Psoas muscle (tissue), 8 donors: ENCODE measurements around the gene PRR22. TPM values are rescaled to one million over a fixed set of nuclear protein-coding genes. Genes with fewer than 3 reads are reported as not detected.

Experiments
- ATAC-seq, 4 donors: fragments of 200-7000 bp; cut with Tn5 transposase; one replicate each; pipeline ENCODE4 v1.9.1; 2020; ENCODE audit warnings: moderate library complexity in 3 of 4, mild to moderate bottlenecking in 2 of 4
- DNase-seq, 2 donors: peaks; one replicate each; pipeline ENCODE4 v3.0.0-alpha.2; 2020
- H3K27ac ChIP-seq: fragments of 200-600 bp; one replicate; pipeline ENCODE4 v1.8.0; 2022
- H3K27me3 ChIP-seq, 3 donors: fragments of 200-600 bp in 1 of 3; one replicate each; pipeline versions ENCODE4 v1.6.1 to v1.8.0; 2013 to 2022; ENCODE audit warnings: low read length in 2 of 3, mild to moderate bottlenecking in 2 of 3, moderate library complexity in 1 of 3; ENCODE audit not compliant: insufficient read depth in 3 of 3
- H3K36me3 ChIP-seq, 2 donors: fragments of 200-600 bp in 1 of 2; one replicate each; pipeline versions ENCODE4 v1.6.1 to v1.8.0; 2013 to 2022; ENCODE audit warnings: low read depth in 1 of 2, mild to moderate bottlenecking in 1 of 2, moderate library complexity in 1 of 2; ENCODE audit not compliant: insufficient read depth in 1 of 2
- H3K4me1 ChIP-seq: fragments of 200-600 bp; one replicate; pipeline ENCODE4 v1.8.0; 2022
- H3K4me3 ChIP-seq: fragments of 200-600 bp; one replicate; pipeline ENCODE4 v1.8.0; 2022; ENCODE audit warnings: mild to moderate bottlenecking
- H3K9me3 ChIP-seq: fragments of 200-600 bp; one replicate; pipeline ENCODE4 v1.8.0; 2022
- WGBS, 3 donors: extraction: QIAGEN DNeasy Blood & Tissue Kit; methylation state at CpG; one replicate each; pipeline versions ENCODE4 v1.1.6 to v1.1.7; 2013; 5-methylcytosine and 5-hydroxymethylcytosine counted together
- intact Hi-C, 2 donors: fragments of 100-400 bp; cut with DNase I; formaldehyde crosslinking; loops; one replicate each; pipeline versions ENCODE4 v1.11.0 to v1.14.2; 2022
- long read RNA-seq, 2 donors: library from polyadenylated mRNA; unstranded; transcript quantifications; one replicate each; pipeline ENCODE4 v2.0.0, GENCODE V29; 2021
- polyA plus RNA-seq, 3 donors: library from polyadenylated mRNA; stranded (reverse); fragments of 200-250 nt; gene quantifications; one replicate each; pipeline ENCODE4 v1.2.3, GENCODE V29; 2013
- total RNA-seq, 4 donors: library from RNA; stranded (reverse); fragmentation: NEBNext Ultra II Directional in 2 of 4; extraction: Animal tissue kit (Norgen Biotek cat#: 25700) in 2 of 4; gene quantifications; one replicate each; pipeline versions ENCODE4 v1.2.1 to v1.2.4, GENCODE V29; 2021 to 2023
- TF ChIP-seq, protein P1 (sequence below): fragments of 200-600 bp; IDR thresholded peaks from one replicate; pipeline ENCODE4 v1.8.0; 2022; ENCODE audit warnings: antibody characterized with exemption
- donor health status: healthy with polysubstance abuse.
- donor health status: DM: no; HTN: no; CAD: no; lungs with moderate emphysema.
- donor health status: Bipolar disorder and iron deficiency.
- donor health status: healthy.
- donor health status: DM: yes; HTN: yes; CAD: no.
- donor health status: DM: no; HTN: no; CAD: no.
- donor health status: DM: no; HTN: no; CAD: no.
- donor health status: DM: yes; HTN: yes; CAD: no.

Gene PRR22
- total RNA-seq (1 to 10 TPM in 3 of 4 donors, under 1 TPM in 1; 0.92 to 2.3 (median 1.5) TPM), polyA plus RNA-seq (1 to 10 TPM in 1 of 3 donors, under 1 TPM in 2; 0.57 to 2.7 (median 0.87) TPM)
- long read RNA-seq, donor 1 = 0 reads
- long read RNA-seq, donor 2, partial matches to known transcripts = 0 of 2 reads
- long read RNA-seq, donor 2, other reads (novel, unspliced or antisense) = 0 of 2 reads

DNA sequence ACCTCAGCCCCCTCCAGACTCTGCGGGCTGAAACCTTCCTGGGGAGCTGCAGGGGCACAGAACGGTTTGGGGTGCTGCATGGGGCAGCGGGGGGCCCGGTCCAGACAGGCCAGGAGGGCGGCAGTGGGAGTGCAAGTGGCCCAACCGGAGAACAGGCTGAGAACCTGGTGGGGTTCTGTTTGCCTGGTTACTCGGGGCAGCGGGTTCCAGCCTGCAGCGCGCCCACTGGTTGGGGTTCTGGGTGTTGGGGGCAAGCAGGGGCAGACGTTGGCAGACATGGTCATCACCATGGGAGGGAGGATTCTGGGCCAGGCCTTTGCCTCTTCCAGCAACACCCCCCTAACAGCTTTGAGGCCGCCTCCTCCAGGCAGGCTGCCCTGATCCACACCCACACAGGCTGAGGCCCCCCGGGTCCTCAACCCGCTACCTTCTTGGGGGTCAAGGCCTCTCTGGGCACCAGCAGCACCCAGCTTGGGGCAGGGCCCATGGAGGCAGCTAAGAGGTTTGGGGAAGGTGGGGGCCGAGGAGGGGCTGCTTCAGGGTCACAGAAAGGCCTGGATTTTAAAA, at the start of gene PRR22:
Gene PRR22 (minus strand): TSS at position 166 of the 567 bp plus-strand sequence. CDS start 86 bp downstream, at position 80.
- ATAC-seq (peak in 1 of 4 donors; percentile 15), DNase-seq (no peak)
- WGBS, 3 donors = 88 to 94% (median 88%) methylated on average over 15 of the region's 15 CpGs
- peaks cover under 1% of the 10 kb centered on the region for H3K4me1 ChIP-seq
- H3K4me3 ChIP-seq = no peak within 1 kb of the TSS
- intact Hi-C loops = no loop called here
- H3K9me3 ChIP-seq = no peaks in the 10 kb centered on the region
- H3K27me3 ChIP-seq = no peaks in the 10 kb centered on the region
- no peak within 1 kb of the TSS for H3K27ac ChIP-seq
- H3K36me3 ChIP-seq = peaks cover 4 to 61% of the 10 kb centered on the region in 2 donors
- TF ChIP-seq, protein P1, sequence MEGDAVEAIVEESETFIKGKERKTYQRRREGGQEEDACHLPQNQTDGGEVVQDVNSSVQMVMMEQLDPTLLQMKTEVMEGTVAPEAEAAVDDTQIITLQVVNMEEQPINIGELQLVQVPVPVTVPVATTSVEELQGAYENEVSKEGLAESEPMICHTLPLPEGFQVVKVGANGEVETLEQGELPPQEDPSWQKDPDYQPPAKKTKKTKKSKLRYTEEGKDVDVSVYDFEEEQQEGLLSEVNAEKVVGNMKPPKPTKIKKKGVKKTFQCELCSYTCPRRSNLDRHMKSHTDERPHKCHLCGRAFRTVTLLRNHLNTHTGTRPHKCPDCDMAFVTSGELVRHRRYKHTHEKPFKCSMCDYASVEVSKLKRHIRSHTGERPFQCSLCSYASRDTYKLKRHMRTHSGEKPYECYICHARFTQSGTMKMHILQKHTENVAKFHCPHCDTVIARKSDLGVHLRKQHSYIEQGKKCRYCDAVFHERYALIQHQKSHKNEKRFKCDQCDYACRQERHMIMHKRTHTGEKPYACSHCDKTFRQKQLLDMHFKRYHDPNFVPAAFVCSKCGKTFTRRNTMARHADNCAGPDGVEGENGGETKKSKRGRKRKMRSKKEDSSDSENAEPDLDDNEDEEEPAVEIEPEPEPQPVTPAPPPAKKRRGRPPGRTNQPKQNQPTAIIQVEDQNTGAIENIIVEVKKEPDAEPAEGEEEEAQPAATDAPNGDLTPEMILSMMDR = no peak

DNA sequence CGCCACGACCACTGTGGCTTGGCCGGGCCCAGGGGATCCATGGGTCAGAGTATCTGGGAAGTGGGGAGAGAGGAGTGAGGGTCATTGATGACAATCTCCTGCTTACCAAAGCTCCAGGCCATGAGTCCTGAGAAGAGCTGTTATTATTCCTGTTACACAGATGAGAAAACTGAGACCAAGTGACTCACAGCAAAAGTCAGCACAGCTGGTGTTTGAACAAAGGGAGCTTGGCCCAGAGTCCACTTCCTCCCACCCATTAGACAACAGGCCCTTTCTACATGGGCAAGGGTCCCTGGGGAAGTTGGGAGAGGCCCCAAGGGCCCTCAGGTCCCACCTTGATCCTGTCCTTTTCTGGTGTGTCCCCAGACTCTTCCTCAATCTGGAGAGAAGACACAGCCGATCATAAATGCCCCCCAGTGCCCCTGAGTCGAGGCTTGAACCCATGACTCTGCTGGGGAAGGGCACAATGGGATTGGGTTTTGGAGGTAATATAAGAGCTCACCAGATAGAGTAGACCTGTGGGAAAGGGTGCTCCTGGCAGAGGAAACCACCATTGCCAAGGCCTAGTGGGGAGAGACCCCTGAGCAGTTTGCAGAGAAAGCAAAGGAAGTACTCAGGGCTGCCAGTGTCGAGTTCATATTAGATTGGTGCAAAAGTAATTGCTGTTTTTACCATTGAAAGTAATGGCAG, 48.1 kb upstream of the PRR22 start:
- WGBS, 3 donors = 82 to 85% (median 84%) methylated on average over 6 of the region's 6 CpGs
- TF ChIP-seq, protein P1 = no peak
- ATAC-seq (no peak), DNase-seq (no peak)
- intact Hi-C loops = no loop called here
- Histone ChIP-seq H3K27me3 (peaks cover 0 to 71% (median 16%) of the 10 kb centered on the region in 3 donors), H3K36me3 (no peaks in the 10 kb centered on the region), H3K4me3 (no peak overlapping the region), H3K4me1 (no peaks in the 10 kb centered on the region), H3K27ac (no peak overlapping the region), H3K9me3 (no peaks in the 10 kb centered on the region)

DNA sequence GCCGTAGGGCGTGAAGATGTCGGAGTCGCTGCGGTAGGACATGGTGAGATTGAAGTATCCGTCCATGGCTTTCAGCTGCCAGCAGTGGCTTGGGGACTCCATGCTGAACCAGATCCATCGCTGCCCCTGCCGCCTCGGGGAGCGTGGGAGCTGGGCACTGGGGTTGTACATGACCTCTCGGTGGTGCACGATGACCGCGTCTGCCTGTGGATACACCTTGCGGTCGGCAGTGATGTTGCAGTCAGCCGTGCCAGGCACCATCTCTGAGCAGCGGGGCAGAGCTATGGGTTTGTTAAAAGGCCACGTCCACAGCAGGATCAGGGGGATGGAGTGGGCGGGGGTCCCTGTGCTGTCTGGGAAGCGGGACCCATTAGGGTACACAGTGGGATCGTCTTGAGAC, 47.5 kb upstream of the PRR22 start:
- Histone ChIP-seq H3K36me3 (no peaks in the 10 kb centered on the region), H3K4me3 (no peak overlapping the region), H3K27ac (no peak overlapping the region), H3K9me3 (no peaks in the 10 kb centered on the region), H3K4me1 (no peaks in the 10 kb centered on the region), H3K27me3 (peaks cover 0 to 77% (median 20%) of the 10 kb centered on the region in 3 donors)
- DNase-seq = no peak
- TF ChIP-seq, protein P1 = no peak
- ATAC-seq = no peak
- 67 to 77% (median 73%) methylated on average over 19 to 22 of the region's 22 CpGs for WGBS, 3 donors
- intact Hi-C loops = no loop called here

DNA sequence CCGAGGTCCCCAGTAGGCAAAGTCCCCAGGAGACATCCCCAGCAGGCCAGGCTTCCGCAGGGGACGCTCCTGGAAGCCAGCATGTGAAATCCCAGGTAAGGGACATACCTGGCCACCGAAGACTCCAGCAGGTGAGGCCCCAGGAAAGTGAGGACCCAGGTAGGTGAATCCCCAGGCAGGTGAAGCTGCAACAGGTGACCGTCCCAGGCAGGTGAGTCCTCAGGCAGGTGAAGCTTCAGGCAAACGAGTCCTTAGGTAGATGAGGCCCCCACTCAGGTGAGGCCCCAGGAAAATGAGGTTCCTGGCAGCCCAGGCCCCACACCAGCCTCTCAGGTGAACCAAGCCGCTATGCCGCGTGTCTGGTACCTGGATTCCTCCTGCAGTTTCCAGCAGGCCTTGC, 46.6 kb upstream of the PRR22 start:
- intact Hi-C loops = no loop called here
- Histone ChIP-seq H3K4me1 (no peaks in the 10 kb centered on the region), H3K9me3 (no peaks in the 10 kb centered on the region), H3K27ac (no peak overlapping the region), H3K36me3 (no peaks in the 10 kb centered on the region), H3K4me3 (no peak overlapping the region), H3K27me3 (peaks cover 0 to 77% (median 26%) of the 10 kb centered on the region in 3 donors)
- 87 to 89% (median 87%) methylated on average over 8 to 9 of the region's 9 CpGs for WGBS, 3 donors
- no peak for DNase-seq
- no peak for ATAC-seq
- TF ChIP-seq, protein P1 = no peak
